ENCODE data around the gene ZNF148. TPM values are rescaled to one million over a fixed set of nuclear protein-coding genes. Genes with fewer than 3 reads are reported as not detected.
"Not testable (repeated sequence)": the region's sequence is repeated elsewhere in the genome, so short reads cannot be mapped to it uniquely, and the experiment has no call there.

ZNF148 gene
- total and polyA plus RNA-seq, 2 of the 4 experiments (the other 2 are of a cell fraction): 9.4 to 65.2 TPM

DNA sequence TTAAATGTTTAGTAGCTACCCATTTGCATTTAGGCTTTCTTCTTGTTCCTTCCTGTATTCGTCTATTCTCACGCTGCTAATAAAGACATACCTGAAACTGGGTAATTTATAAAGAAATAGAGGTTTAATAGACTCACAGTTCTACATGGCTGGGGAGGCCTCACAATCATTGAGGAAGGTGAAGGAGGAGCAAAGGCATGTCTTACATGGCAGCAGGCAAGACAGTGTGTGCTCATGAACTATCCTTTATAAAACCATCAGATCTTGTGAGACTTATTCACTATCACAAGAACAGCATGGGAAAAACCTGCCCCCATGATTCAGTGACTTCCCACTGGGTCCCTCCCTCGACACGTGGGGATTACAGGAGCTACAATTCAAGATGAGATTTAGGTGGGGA is 30.4 kb upstream of the ZNF148 start:
- POLR2A ChIA-PET (ENCODE audit: unreplicated experiment); H3K23ac ChIP-seq (ENCODE audit: low read depth, low read length); H3K18ac ChIP-seq (ENCODE audit: low read depth, low read length); H4K8ac ChIP-seq (ENCODE audit: low read depth in 2 of 2, low read length in 2 of 2); dilution Hi-C loops (cut with HindIII; ENCODE audit: low sequenced_read_pairs, unreplicated experiment); in situ Hi-C loops (cut with MboI; ENCODE audit: low sequenced_read_pairs); H2AK9ac ChIP-seq (replicated peaks; ENCODE audit: low read depth, low read length, poor library complexity); H4K5ac ChIP-seq (ENCODE audit: low read depth, low read length); H4K91ac ChIP-seq (ENCODE audit: insufficient read depth, low read depth, low read length); H3K9me1 ChIP-seq (ENCODE audit: insufficient read depth, low read length); H3K4me1 ChIP-seq (ENCODE audit: control insufficient read depth, insufficient read depth, low read length); DNase-seq; H2AK5ac ChIP-seq (ENCODE audit: low read depth, low read length); H3K4me3 ChIP-seq (ENCODE audit: insufficient read depth, low read depth, low read length); H3K4ac ChIP-seq (ENCODE audit: low read depth, low read length); H3K14ac ChIP-seq (replicated peaks; ENCODE audit: low read depth, low read length); H3K36me3 ChIP-seq (ENCODE audit: control insufficient read depth, insufficient read depth, low read length); H3K4me2 ChIP-seq (ENCODE audit: low read depth, low read length); H4K20me1 ChIP-seq (ENCODE audit: insufficient read depth, low read length); H3K27ac ChIP-seq (ENCODE audit: insufficient read depth, low read length); H3K79me1 ChIP-seq (ENCODE audit: low read depth in 1 of 2, low read length in 2 of 2); H3K56ac ChIP-seq (ENCODE audit: extremely low read depth, insufficient read depth, low read length); H2BK20ac ChIP-seq (ENCODE audit: low read depth, low read length); BruUV-seq (replicated peaks); intact Hi-C loops (cut with micrococcal nuclease); H2BK15ac ChIP-seq (ENCODE audit: low read depth, low read length); H2BK120ac ChIP-seq (ENCODE audit: low read depth, low read length); CTCF ChIA-PET; H3K27me3 ChIP-seq (ENCODE audit: control insufficient read depth, insufficient read depth, low read length); ATAC-seq (ENCODE audit: low read depth); H2BK5ac ChIP-seq (ENCODE audit: low read depth, low read length, poor library complexity, severe bottlenecking); H3K9ac ChIP-seq (ENCODE audit: low read depth, low read length); H2AFZ ChIP-seq (replicated peaks; ENCODE audit: low read length, poor library complexity); H3K9me3 ChIP-seq (ENCODE audit: control insufficient read depth, insufficient read depth, low read length): not testable (repeated sequence)
- WGBS, 2 experiments (ENCODE audit: extremely low coverage in 2 of 2, insufficient read length in 1 of 2): no CpG with 5 or more reads among the region's 4 CpGs

Data from IMR-90 (cell line).